Measurements from ENCODE around the gene SHH.

Gene SHH

DNA sequence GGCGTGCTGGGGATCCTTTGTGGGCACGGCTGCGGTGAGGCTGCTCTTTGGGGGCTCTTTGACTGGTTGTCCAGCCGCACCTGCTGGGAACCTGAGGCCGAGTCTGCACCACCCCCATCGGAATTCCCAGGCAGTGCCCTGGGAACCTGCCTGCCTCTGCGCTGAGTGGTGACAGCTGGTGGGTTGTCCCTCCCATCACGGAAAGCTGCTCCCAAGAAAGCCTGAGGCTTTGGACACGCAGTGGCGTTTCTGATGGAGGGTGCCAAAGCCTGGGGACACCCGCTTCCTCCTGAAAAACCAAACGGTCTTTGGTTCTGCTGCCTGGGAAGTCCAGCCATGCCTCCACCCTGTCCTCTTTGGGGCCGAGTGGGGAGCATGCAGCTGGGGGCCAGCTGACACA, 21.4 kb upstream of the SHH start:
- Histone ChIP-seq H4K20me1 (ENCODE audit: control insufficient read depth, insufficient read depth, low read depth, low read length) (no peaks in the 10 kb centered on the region), H3K27ac (ENCODE audit: low read depth, low read length) (no peak overlapping the region), H3K27me3 (ENCODE audit: control insufficient read depth, low read length) (no peaks in the 10 kb centered on the region), H3K79me2 (ENCODE audit: control insufficient read depth, low read length) (no peaks in the 10 kb centered on the region), H3K9me2 (replicated peaks; ENCODE audit: control insufficient read depth, low read length) (no peaks in the 10 kb centered on the region), H3K9me3 (ENCODE audit: control insufficient read depth, insufficient read depth, low read length) (no peaks in the 10 kb centered on the region), H3K4me1 (ENCODE audit: control insufficient read depth, low read length) (no peaks in the 10 kb centered on the region), H3K4me2 (ENCODE audit: low read length) (no peak overlapping the region), H3K36me3 (ENCODE audit: control insufficient read depth, low read length) (no peaks in the 10 kb centered on the region), H3F3A (ENCODE audit: control insufficient read depth, insufficient read depth) (no peaks in the 10 kb centered on the region), H3K4me3 (ENCODE audit: low read length) (no peak overlapping the region)
- TF ChIP-seq, protein P1, sequence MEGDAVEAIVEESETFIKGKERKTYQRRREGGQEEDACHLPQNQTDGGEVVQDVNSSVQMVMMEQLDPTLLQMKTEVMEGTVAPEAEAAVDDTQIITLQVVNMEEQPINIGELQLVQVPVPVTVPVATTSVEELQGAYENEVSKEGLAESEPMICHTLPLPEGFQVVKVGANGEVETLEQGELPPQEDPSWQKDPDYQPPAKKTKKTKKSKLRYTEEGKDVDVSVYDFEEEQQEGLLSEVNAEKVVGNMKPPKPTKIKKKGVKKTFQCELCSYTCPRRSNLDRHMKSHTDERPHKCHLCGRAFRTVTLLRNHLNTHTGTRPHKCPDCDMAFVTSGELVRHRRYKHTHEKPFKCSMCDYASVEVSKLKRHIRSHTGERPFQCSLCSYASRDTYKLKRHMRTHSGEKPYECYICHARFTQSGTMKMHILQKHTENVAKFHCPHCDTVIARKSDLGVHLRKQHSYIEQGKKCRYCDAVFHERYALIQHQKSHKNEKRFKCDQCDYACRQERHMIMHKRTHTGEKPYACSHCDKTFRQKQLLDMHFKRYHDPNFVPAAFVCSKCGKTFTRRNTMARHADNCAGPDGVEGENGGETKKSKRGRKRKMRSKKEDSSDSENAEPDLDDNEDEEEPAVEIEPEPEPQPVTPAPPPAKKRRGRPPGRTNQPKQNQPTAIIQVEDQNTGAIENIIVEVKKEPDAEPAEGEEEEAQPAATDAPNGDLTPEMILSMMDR (IDR thresholded peaks at IDR 0.05; ENCODE audit: low read depth, low read length, poor library complexity, severe bottlenecking) = no peak
- TF ChIP-seq EZH2phosphoT487 (IDR thresholded peaks at IDR 0.05; ENCODE audit: borderline replicate concordance, low read length) = no peak

DNA sequence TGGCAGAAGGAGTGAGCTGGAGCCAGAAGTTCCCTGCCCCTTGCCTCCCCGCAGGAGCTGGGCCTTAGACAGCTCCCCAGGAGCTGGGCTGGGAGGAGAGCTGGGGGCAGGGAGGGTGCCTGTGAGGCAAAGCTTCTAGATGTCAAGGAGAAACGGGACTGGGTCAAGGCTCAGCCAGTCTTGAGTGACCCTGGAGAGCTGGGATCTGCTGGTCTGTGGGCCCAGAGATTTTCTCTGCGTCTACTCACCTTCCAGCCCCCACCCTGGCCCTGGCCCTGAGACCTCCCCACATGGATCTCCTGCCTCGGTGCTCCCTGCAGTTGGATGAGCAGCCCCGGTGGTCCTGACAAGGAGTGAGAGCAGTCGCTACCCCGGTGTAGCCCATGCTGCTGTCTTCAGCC, 20.3 kb upstream of the SHH start:
- H3K27me3 ChIP-seq (ENCODE audit: control insufficient read depth, low read length) = no peaks in the 10 kb centered on the region
- H3K4me3 ChIP-seq (ENCODE audit: low read length) = no peak overlapping the region
- H3K27ac ChIP-seq (ENCODE audit: low read depth, low read length) = no peak overlapping the region
- H3K79me2 ChIP-seq (ENCODE audit: control insufficient read depth, low read length) = no peaks in the 10 kb centered on the region
- TF ChIP-seq EZH2phosphoT487 (IDR thresholded peaks at IDR 0.05; ENCODE audit: borderline replicate concordance, low read length) = no peak
- TF ChIP-seq, protein P1 (IDR thresholded peaks at IDR 0.05; ENCODE audit: low read depth, low read length, poor library complexity, severe bottlenecking) = no peak
- H3K36me3 ChIP-seq (ENCODE audit: control insufficient read depth, low read length) = no peaks in the 10 kb centered on the region
- no peaks in the 10 kb centered on the region for H3K9me3 ChIP-seq (ENCODE audit: control insufficient read depth, insufficient read depth, low read length)
- H3K9me2 ChIP-seq (replicated peaks; ENCODE audit: control insufficient read depth, low read length) = no peaks in the 10 kb centered on the region
- no peaks in the 10 kb centered on the region for H3K4me1 ChIP-seq (ENCODE audit: control insufficient read depth, low read length)
- no peak overlapping the region for H3K4me2 ChIP-seq (ENCODE audit: low read length)
- H4K20me1 ChIP-seq (ENCODE audit: control insufficient read depth, insufficient read depth, low read depth, low read length) = no peaks in the 10 kb centered on the region
- no peaks in the 10 kb centered on the region for H3F3A ChIP-seq (ENCODE audit: control insufficient read depth, insufficient read depth)

DNA sequence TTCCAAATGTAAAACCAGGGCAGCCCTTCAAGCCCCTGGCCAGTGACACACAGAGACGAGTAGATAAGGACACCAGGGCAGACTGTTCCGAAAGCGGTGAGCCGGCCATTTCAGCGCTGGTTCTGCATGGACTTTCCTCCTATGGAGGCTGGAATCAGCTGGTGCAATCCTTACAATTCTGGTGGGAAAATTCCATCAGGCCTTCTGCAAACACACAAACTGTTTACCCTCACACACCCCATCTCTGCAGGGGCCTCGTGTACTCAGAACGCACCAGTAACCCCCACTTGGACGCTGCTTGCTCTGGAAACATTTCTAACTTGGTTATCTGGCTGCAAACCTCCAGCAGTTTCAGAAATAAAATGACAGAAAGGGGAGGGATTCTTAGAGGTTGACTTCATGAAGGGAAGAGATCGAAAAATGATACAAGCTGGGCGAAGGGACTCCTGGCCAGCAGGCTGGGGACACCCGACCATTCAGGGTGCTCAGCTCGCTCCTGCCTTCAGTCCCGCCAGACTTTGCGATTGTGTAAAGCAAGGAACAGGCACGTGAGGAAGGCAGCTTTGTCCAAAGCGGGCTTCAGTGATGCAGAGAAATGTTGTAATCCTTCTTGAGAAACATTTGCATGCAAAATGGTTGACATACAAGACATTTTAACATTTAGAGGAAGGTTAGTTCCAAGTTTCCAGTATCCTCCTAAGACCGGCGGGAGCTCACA, 19.7 kb upstream of the SHH start:
- H3K4me1 ChIP-seq (ENCODE audit: control insufficient read depth, low read length) = no peaks in the 10 kb centered on the region
- H3K4me2 ChIP-seq (ENCODE audit: low read length) = no peak overlapping the region
- H3K9me3 ChIP-seq (ENCODE audit: control insufficient read depth, insufficient read depth, low read length) = no peaks in the 10 kb centered on the region
- no peak overlapping the region for H3K4me3 ChIP-seq (ENCODE audit: low read length)
- H3K9me2 ChIP-seq (replicated peaks; ENCODE audit: control insufficient read depth, low read length) = no peaks in the 10 kb centered on the region
- no peaks in the 10 kb centered on the region for H4K20me1 ChIP-seq (ENCODE audit: control insufficient read depth, insufficient read depth, low read depth, low read length)
- H3K36me3 ChIP-seq (ENCODE audit: control insufficient read depth, low read length) = no peaks in the 10 kb centered on the region
- no peaks in the 10 kb centered on the region for H3K27me3 ChIP-seq (ENCODE audit: control insufficient read depth, low read length)
- H3K79me2 ChIP-seq (ENCODE audit: control insufficient read depth, low read length) = no peaks in the 10 kb centered on the region
- H3F3A ChIP-seq (ENCODE audit: control insufficient read depth, insufficient read depth) = no peaks in the 10 kb centered on the region
- H3K27ac ChIP-seq (ENCODE audit: low read depth, low read length) = no peak overlapping the region
- no peak for TF ChIP-seq EZH2phosphoT487 (IDR thresholded peaks at IDR 0.05; ENCODE audit: borderline replicate concordance, low read length)
- TF ChIP-seq, protein P1 (IDR thresholded peaks at IDR 0.05; ENCODE audit: low read depth, low read length, poor library complexity, severe bottlenecking) = no peak
